Activated T-helper 2 cell treated with anti-CD3 and anti-CD28 coated beads, Interferon-gamma antibody, Interleukin-2, Interleukin-4, amounts not matched to agents 10 μg/mL and 5 μg/mL and 100 μg/mL, durations not matched to agents 14 hours and 24 hours and 36 hours (primary cell): ENCODE measurements around the gene VSTM4. TPM values are rescaled to one million over a fixed set of nuclear protein-coding genes. Genes with fewer than 3 reads are reported as not detected.
A peak's percentile ranks its signal among the peaks of the same experiment; 100 is the strongest.

Experiments used
- DNase-seq: peaks from one replicate; pipeline ENCODE4 v3.0.0; 2021; ENCODE audit warnings: low spot score
- H3K27ac Mint-ChIP-seq: one replicate; pipeline ENCODE4 v1.8.0; 2021; ENCODE audit warnings: mixed read lengths
- H3K27me3 Mint-ChIP-seq: one replicate; pipeline ENCODE4 v1.8.0; 2021; ENCODE audit warnings: low read depth, mixed read lengths
- H3K36me3 Mint-ChIP-seq: one replicate; pipeline ENCODE4 v1.8.0; 2021; ENCODE audit warnings: low read depth, mixed read lengths
- H3K4me1 Mint-ChIP-seq: one replicate; pipeline ENCODE4 v1.8.0; 2021; ENCODE audit warnings: low read depth, mixed read lengths
- H3K4me3 Mint-ChIP-seq: one replicate; pipeline ENCODE4 v1.8.0; 2021; ENCODE audit warnings: low read depth, mild to moderate bottlenecking, moderate library complexity, mixed read lengths
- H3K9me3 Mint-ChIP-seq: one replicate; pipeline ENCODE4 v1.8.0; 2021; ENCODE audit warnings: mixed read lengths
- intact Hi-C: fragments of 100-400 bp; cut with micrococcal nuclease; formaldehyde crosslinking; loops from one replicate; pipeline ENCODE4 v1.15.1; 2023
- total RNA-seq: library from RNA; stranded (reverse); gene quantifications from 2 replicates; pipeline ENCODE4 v1.2.3, GENCODE V29; 2022

VSTM4 gene
- total RNA-seq, 1 donor from 2014 or later = 0.57 TPM

- no peak overlapping the region for H3K27ac Mint-ChIP-seq
- H3K4me3 Mint-ChIP-seq = no peak overlapping the region
- no peaks in the 10 kb centered on the region for H3K27me3 Mint-ChIP-seq
- DNase-seq = no peak
- H3K36me3 Mint-ChIP-seq = no peaks in the 10 kb centered on the region
- H3K9me3 Mint-ChIP-seq = no peaks in the 10 kb centered on the region
- intact Hi-C loops = no loop called here
- no peaks in the 10 kb centered on the region for H3K4me1 Mint-ChIP-seq
Measured at GRCh38 chr10:48985621-48986158, 129.6 kb downstream of the VSTM4 start.

- Mint-ChIP-seq H3K27me3 (no peaks in the 10 kb centered on the region), H3K9me3 (no peaks in the 10 kb centered on the region), H3K4me1 (no peaks in the 10 kb centered on the region), H3K27ac (no peak overlapping the region), H3K4me3 (no peak overlapping the region), H3K36me3 (no peaks in the 10 kb centered on the region)
- DNase-seq = no peak
- intact Hi-C loops = loop anchor here (5.0 kb wide), 3 partner anchors 94 to 529 kb away; partner anchors contain the start of gene DRGX
Measured at GRCh38 chr10:48983648-48984351, 131.5 kb downstream of the VSTM4 start.

- H3K27ac Mint-ChIP-seq = no peak overlapping the region
- no peak overlapping the region for H3K4me3 Mint-ChIP-seq
- intact Hi-C loops = loop anchor here (5.0 kb wide), 3 partner anchors 95 to 530 kb away; partner anchors contain the start of gene DRGX
- H3K36me3 Mint-ChIP-seq = no peaks in the 10 kb centered on the region
- no peaks in the 10 kb centered on the region for H3K4me1 Mint-ChIP-seq
- no peaks in the 10 kb centered on the region for H3K27me3 Mint-ChIP-seq
- no peaks in the 10 kb centered on the region for H3K9me3 Mint-ChIP-seq
- DNase-seq = no peak
Measured at GRCh38 chr10:48982584-48982983, 132.7 kb downstream of the VSTM4 start.

- Mint-ChIP-seq H3K4me1 (no peaks in the 10 kb centered on the region), H3K4me3 (no peak overlapping the region), H3K27me3 (no peaks in the 10 kb centered on the region), H3K36me3 (no peaks in the 10 kb centered on the region), H3K9me3 (no peaks in the 10 kb centered on the region), H3K27ac (no peak overlapping the region)
- peak; percentile 20 for DNase-seq
- intact Hi-C loops = loop anchor here (1.0 to 5.0 kb wide), 4 partner anchors 96 to 531 kb away; partner anchors contain the start of gene DRGX
Measured at GRCh38 chr10:48981310-48981907, 133.9 kb downstream of the VSTM4 start.

GRCh38 chr10:48978318-48978717, 137.0 kb downstream of the VSTM4 start:
- no peaks in the 10 kb centered on the region for H3K4me1 Mint-ChIP-seq
- no peak overlapping the region for H3K27ac Mint-ChIP-seq
- no peaks in the 10 kb centered on the region for H3K27me3 Mint-ChIP-seq
- H3K9me3 Mint-ChIP-seq = no peaks in the 10 kb centered on the region
- no peak overlapping the region for H3K4me3 Mint-ChIP-seq
- H3K36me3 Mint-ChIP-seq = no peaks in the 10 kb centered on the region
- intact Hi-C loops = no loop called here
- DNase-seq = no peak

- no peaks in the 10 kb centered on the region for H3K27me3 Mint-ChIP-seq
- no peak overlapping the region for H3K4me3 Mint-ChIP-seq
- no peaks in the 10 kb centered on the region for H3K4me1 Mint-ChIP-seq
- no peaks in the 10 kb centered on the region for H3K9me3 Mint-ChIP-seq
- no peak for DNase-seq
- H3K27ac Mint-ChIP-seq = no peak overlapping the region
- intact Hi-C loops = no loop called here
- no peaks in the 10 kb centered on the region for H3K36me3 Mint-ChIP-seq
Measured at GRCh38 chr10:48976196-48976595, 139.1 kb downstream of the VSTM4 start.

- H3K9me3 Mint-ChIP-seq = no peaks in the 10 kb centered on the region
- H3K4me3 Mint-ChIP-seq = no peak overlapping the region
- no peaks in the 10 kb centered on the region for H3K36me3 Mint-ChIP-seq
- intact Hi-C loops = no loop called here
- no peak for DNase-seq
- H3K27me3 Mint-ChIP-seq = no peaks in the 10 kb centered on the region
- no peak overlapping the region for H3K27ac Mint-ChIP-seq
- peaks cover 1% of the 10 kb centered on the region for H3K4me1 Mint-ChIP-seq
Measured at GRCh38 chr10:48974510-48975156, 140.7 kb downstream of the VSTM4 start.

GRCh38 chr10:48973065-48973464, 142.3 kb downstream of the VSTM4 start:
- no peak overlapping the region for H3K27ac Mint-ChIP-seq

GRCh38 chr10:48970654-48971053, 144.7 kb downstream of the VSTM4 start:
- Mint-ChIP-seq H3K27me3 (no peaks in the 10 kb centered on the region), H3K4me1 (peaks cover 1% of the 10 kb centered on the region), H3K4me3 (no peak overlapping the region), H3K27ac (no peak overlapping the region), H3K9me3 (no peaks in the 10 kb centered on the region), H3K36me3 (no peaks in the 10 kb centered on the region)
- intact Hi-C loops = no loop called here
- DNase-seq = no peak

More at GRCh38 chr10:48973065-48973464, 142.3 kb downstream of the VSTM4 start:
- H3K4me3 Mint-ChIP-seq = no peak overlapping the region
- H3K4me1 Mint-ChIP-seq = peaks cover 1% of the 10 kb centered on the region
- DNase-seq = no peak
- intact Hi-C loops = no loop called here
- H3K27me3 Mint-ChIP-seq = no peaks in the 10 kb centered on the region
- no peaks in the 10 kb centered on the region for H3K36me3 Mint-ChIP-seq
- H3K9me3 Mint-ChIP-seq = no peaks in the 10 kb centered on the region

GRCh38 chr10:48970046-48970445, 145.3 kb downstream of the VSTM4 start:
- H3K9me3 Mint-ChIP-seq = no peaks in the 10 kb centered on the region
- no peaks in the 10 kb centered on the region for H3K27me3 Mint-ChIP-seq
- no peaks in the 10 kb centered on the region for H3K36me3 Mint-ChIP-seq
- no peak overlapping the region for H3K4me3 Mint-ChIP-seq
- no peak overlapping the region for H3K27ac Mint-ChIP-seq
- H3K4me1 Mint-ChIP-seq = peaks cover 1% of the 10 kb centered on the region
- intact Hi-C loops = no loop called here
- DNase-seq = no peak

GRCh38 chr10:48968036-48968435, 147.3 kb downstream of the VSTM4 start:
- Mint-ChIP-seq H3K4me1 (peaks cover 1% of the 10 kb centered on the region), H3K9me3 (no peaks in the 10 kb centered on the region), H3K4me3 (no peak overlapping the region), H3K36me3 (no peaks in the 10 kb centered on the region), H3K27me3 (no peaks in the 10 kb centered on the region), H3K27ac (no peak overlapping the region)
- intact Hi-C loops = no loop called here
- no peak for DNase-seq

GRCh38 chr10:48965460-48965859, 149.9 kb downstream of the VSTM4 start:
- no peak overlapping the region for H3K4me3 Mint-ChIP-seq
- no peak for DNase-seq
- no peaks in the 10 kb centered on the region for H3K9me3 Mint-ChIP-seq
- peaks cover 7% of the 10 kb centered on the region for H3K27me3 Mint-ChIP-seq
- H3K36me3 Mint-ChIP-seq = no peaks in the 10 kb centered on the region
- no peaks in the 10 kb centered on the region for H3K4me1 Mint-ChIP-seq
- H3K27ac Mint-ChIP-seq = no peak overlapping the region
- intact Hi-C loops = no loop called here
